GM19043 (cell line): Measurements from ENCODE around the gene EPHA3.

ENCODE experiments used
- ATAC-seq: cut with Tn5 transposase; IDR thresholded peaks from one replicate; pipeline ENCODE4 v1.9.1; 2021; ENCODE audit warnings: low read depth; ENCODE audit not compliant: unreplicated experiment

EPHA3 gene

GRCh38 chr3:89434621-89435380 is 327.4 kb downstream of the EPHA3 start:
- ATAC-seq, result no peak

- no peak for ATAC-seq
Observed at GRCh38 chr3:89436846-89437245, 329.4 kb downstream of the EPHA3 start.

- ATAC-seq, result no peak
Observed at GRCh38 chr3:89440386-89440785, 333.0 kb downstream of the EPHA3 start.

- no peak for ATAC-seq
Observed at GRCh38 chr3:89441141-89441540, 333.7 kb downstream of the EPHA3 start.

GRCh38 chr3:89446593-89446992 is 339.2 kb downstream of the EPHA3 start:
- ATAC-seq, result no peak

- ATAC-seq, result no peak
Observed at GRCh38 chr3:89447243-89447642, 339.8 kb downstream of the EPHA3 start.

GRCh38 chr3:89449086-89449485 is 341.7 kb downstream of the EPHA3 start:
- ATAC-seq, result no peak

GRCh38 chr3:89452066-89452465 is 344.6 kb downstream of the EPHA3 start:
- no peak for ATAC-seq

GRCh38 chr3:89455240-89455639 is 347.8 kb downstream of the EPHA3 start:
- ATAC-seq, result no peak

GRCh38 chr3:89467898-89468363 is 360.5 kb downstream of the EPHA3 start:
- ATAC-seq, result no peak

- no peak for ATAC-seq
Observed at GRCh38 chr3:89472101-89472500, 364.7 kb downstream of the EPHA3 start.

- no peak for ATAC-seq
Observed at GRCh38 chr3:89474333-89475130, 367.1 kb downstream of the EPHA3 start.

- ATAC-seq, result no peak
Observed at GRCh38 chr3:89488800-89489580, 381.6 kb downstream of the EPHA3 start.

GRCh38 chr3:89490129-89490528 is 382.7 kb downstream of the EPHA3 start:
- ATAC-seq, result no peak

- no peak for ATAC-seq
Observed at GRCh38 chr3:89494734-89495133, 387.3 kb downstream of the EPHA3 start.

- ATAC-seq, result no peak
Observed at GRCh38 chr3:89503891-89504391, 396.5 kb downstream of the EPHA3 start.

GRCh38 chr3:89504432-89504831 is 397.0 kb downstream of the EPHA3 start:
- no peak for ATAC-seq

GRCh38 chr3:89506462-89507103 is 399.2 kb downstream of the EPHA3 start:
- no peak for ATAC-seq

- no peak for ATAC-seq
Observed at GRCh38 chr3:89521328-89521727, 413.9 kb downstream of the EPHA3 start.

- no peak for ATAC-seq
Observed at GRCh38 chr3:89522155-89522554, 414.7 kb downstream of the EPHA3 start.
